NK-92 treated with Interleukin-12 subunit alpha and Interleukin-12 subunit beta, amount 100 ng/mL, for 24 hours (cell line): ENCODE measurements around the gene RASD2.

Source experiments
- DNase-seq: peaks from one replicate; lab custom pipeline; 2025; lab: John Stamatoyannopoulos, UW

RASD2 gene

GRCh38 chr22:35518811-35519210, 21.8 kb upstream of the RASD2 start:
- DNase-seq = no peak

DNA sequence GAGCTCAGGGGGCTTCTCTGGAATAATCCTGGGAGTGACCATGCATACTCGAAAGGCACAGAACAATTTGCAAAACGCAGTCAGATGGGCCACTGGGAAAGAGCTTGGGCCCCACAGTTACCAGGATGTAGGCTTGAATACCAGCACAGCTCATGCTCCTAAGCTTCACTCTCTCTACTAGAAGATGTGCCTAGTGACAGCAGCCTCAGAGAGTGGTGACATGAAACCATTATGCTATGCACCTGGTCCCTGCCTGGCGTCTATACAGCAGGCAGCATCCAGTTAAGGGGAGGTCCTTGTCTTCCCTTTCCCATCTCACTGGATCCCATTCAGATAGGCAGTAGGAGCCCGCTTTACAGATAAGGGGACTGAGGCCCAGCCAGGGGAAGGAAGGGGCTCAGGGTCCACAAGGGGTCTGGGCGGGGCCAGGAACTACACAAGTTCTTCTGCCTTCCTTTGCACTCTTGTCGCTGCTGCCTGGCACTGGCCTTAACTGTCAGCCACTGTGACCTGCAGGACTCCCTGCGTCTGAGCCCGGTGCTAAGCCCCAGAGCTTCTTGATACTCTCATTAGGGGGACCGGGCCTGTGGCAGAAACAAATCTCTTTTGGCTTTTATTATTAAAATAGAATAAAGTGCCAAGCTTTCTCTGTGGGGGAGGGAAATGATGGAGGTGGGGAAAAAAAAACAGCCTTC, 21.2 kb upstream of the RASD2 start:
- no peak for DNase-seq

DNA sequence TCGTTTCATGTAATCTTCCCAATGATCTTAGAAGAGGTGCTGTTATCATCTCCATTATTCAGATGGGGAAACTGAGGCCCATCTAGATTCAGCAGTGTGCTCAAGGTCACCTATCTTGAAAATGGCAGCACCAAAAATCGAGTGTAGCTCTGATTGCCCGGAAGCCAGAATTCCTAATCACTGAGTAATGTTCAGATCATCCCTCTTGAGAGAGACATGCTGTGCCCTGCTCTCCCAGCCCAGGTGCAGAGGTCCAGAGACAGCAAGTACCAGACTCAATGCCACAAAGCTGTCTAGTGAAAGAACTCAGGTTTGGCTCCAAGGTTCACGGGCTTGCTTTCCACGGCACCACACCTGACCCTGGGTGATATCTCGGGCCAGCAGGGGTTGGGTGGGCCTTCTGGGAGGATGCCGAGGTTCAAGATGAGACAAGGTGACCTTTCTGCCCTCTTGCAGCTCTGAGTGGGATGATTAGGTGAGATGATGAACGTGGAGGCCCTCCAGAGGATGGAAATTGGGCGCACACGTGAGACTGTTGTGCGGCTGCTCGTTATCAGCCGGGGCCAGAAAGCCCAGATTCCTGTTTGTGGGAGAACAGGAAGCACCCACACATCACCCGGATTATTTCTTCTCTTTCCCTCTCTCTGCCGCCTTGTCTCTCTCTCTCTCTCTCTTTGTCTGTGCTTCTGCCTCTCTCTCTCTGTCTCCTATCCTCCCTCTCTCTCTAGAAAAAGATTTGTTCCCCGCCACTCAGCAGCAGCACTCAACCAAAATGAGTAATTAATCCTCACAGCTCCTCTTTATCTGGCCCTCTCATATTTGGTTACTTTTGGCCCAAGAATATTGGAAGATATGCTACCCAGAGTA, 19.0 kb upstream of the RASD2 start:
- no peak for DNase-seq

- DNase-seq = no peak
These were observed 18.1 kb upstream of the RASD2 start for GRCh38 chr22:35522225-35523149.

- DNase-seq = no peak
These were observed 17.3 kb upstream of the RASD2 start for GRCh38 chr22:35523167-35523947.

DNA sequence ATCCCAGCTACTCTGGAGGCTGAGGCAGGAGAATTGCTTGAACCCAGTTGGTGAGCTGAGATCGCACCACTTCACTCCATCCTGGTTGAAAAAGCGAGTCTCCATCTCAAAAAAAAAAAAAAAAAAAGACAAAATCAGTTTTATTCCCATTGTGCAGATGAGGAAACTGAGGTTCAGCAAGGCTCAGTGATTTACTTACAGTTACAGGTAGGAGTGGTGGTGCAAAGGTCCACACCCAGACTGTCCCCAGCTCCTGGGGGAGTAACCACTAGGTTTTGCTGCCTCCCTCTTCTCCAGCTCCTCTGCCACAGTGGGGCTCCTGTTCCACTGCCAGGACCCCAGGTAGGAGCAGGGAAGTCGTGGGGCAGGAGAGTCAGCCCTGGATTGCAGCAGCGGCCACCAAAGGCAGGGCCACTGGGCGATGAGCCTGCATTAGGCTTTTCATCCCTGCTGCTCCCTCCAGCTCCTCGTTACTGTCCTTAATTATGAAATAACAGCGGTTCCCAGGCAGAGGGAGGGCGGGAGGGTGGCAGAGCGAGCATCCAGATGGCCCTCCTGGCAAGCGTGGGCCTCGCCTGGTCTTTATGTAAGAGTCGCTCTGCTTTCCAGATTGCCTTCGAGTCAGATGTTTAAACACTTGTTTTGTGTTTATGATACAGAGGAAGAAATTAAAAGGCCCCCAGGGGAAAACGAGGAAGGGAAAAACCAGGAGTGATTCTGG, 15.5 kb upstream of the RASD2 start:
- DNase-seq = no peak

GRCh38 chr22:35525687-35526332, 14.8 kb upstream of the RASD2 start:
- no peak for DNase-seq

DNA sequence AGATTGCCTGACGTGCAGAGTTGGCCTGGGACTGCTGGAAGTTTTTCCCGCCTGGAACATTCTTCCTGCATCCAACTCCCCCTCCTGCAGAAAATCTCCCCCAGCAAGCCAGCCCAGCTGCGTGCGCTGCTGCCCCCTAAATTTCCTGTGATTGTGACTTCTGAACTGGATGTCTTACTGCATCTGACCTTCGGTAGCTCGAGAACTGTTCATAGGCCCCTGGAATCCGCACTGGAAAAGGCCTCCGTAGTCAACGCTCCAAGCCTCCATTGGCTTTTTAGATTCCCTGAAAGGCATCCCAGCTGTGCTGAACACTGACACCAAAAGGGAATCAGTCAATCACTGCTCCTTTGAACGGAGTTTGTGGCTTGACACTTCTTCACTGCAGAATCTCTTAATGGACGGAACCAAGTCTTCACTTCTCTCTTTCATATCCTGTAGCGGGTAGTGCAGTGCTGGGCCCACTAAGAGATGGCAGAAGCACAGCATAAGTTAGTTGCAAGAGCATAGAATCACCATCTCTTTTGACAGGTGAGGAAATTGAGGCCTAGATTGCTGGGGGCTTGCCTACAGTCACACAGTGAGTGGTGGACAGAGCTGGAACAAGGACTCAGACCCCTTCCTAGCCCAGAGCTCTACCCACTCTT, 14.2 kb upstream of the RASD2 start:
- no peak for DNase-seq

- DNase-seq = no peak
These were observed 11.7 kb upstream of the RASD2 start for GRCh38 chr22:35528927-35529326.

- no peak for DNase-seq
These were observed 9.9 kb upstream of the RASD2 start for GRCh38 chr22:35530700-35531099.

- no peak for DNase-seq
These were observed 9.4 kb upstream of the RASD2 start for GRCh38 chr22:35531202-35531601.

- no peak for DNase-seq
These were observed 9.0 kb upstream of the RASD2 start for GRCh38 chr22:35531676-35532075.

GRCh38 chr22:35533365-35534029, 7.1 kb upstream of the RASD2 start:
- no peak for DNase-seq

DNA sequence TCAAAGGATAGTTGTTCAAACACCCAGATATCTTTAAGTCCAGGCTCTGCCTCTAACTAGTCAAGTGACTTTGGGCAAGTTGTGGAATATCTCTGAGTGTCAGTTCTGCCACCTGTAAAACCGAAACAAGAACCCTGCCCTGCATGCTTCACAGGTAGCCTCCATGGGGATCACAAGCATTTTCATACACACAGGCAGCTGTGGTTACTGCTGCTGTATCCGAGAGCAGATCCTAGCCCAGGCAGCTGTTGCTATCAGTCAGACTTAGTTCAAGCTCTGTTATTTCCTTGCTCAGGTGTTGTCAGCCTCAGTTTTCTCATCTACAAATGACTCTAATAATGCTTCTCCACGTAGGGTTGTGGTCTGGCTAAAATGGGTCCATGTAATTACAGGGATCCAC, 6.5 kb upstream of the RASD2 start:
- no peak for DNase-seq

DNA sequence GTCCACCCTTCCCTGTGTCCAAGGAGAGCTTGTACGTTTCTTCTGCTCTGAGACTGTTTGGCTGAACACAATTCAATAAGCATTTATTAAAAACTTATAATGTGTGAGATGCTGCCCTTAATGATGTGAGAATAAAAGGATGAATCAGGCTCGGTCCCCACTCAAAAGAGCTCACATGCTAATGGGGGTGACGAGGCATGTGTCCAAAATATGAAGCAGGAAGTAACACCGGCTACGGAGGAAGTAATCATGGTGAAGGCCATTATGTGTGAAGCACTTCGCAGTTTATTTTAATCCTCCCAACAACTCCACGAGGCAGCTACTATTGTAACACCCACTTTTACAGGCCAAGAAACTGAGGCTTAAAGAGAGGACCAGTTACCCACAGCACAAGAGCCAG, 3.4 kb upstream of the RASD2 start:
- no peak for DNase-seq

DNA sequence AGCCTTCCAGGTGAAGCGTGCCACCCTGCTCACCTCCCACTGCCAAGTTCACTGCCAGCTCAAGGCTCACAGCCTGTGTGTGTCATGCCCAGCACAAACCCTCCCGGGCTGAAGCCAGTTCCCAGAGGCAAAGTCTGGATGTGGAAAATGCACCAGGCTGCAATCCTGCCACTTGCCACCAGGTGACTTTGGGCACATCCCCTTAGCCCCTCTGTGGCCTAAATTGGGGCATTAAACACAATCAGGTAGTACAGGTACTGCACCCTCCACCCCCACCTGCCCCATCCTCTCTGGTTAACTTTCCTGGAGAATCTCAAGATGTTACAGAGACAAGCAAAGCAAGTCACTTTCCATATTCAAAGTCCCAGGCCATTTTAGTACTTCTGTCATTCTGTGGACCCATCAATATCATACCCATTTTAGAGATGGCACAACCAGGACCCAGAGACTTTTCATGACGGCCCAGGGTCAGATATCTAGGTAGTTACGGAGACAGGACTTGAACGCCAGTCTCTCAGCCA, 1.8 kb upstream of the RASD2 start:
- no peak for DNase-seq

DNA sequence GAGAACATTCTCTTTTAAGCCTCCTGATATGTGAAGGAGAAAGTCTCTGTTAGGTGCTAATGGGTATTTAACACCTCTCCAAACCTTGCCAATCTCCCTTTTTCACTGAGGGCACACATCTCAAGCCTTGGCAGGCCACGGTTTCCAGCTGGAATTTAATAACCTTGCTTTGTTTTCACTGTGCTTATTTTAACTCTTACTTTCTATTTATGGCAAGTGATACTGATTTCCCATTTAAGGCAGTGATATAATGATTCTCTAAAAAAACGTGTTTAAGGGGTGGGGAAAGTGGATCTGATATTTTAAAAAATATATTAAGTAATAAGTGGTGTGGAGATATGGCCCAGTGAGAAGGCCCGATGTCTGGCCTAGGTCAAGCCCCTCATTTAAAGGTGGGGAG, 1.1 kb upstream of the RASD2 start:
- DNase-seq = no peak

- no peak for DNase-seq
These were observed 579 bp upstream of the RASD2 start for GRCh38 chr22:35539910-35540594.
